Suprapubic skin (tissue), 3 donors: ENCODE measurements around the gene STK10.

ENCODE experiments used
- EP300 ChIP-seq: sonication (generic); formaldehyde crosslinking; IDR thresholded peaks from one replicate; pipeline ENCODE4 v1.6.1; 2017; ENCODE audit warnings: antibody characterized with exemption
- POLR2A ChIP-seq, 2 donors: fragments of 450-650 bp; IDR thresholded peaks; one replicate each; pipeline ENCODE4 v1.6.1; 2017; ENCODE audit warnings: antibody characterized with exemption in 2 of 2, mild to moderate bottlenecking in 2 of 2, moderate library complexity in 2 of 2
- TF ChIP-seq, protein P1 (sequence below), 2 donors: fragments of 200-600 bp in 1 of 2; fragments of 450-650 bp in 1 of 2; sonication (generic) in 1 of 2; IDR thresholded peaks; one replicate each; pipeline ENCODE4 v1.5.1; 2016 to 2019; ENCODE audit warnings: antibody characterized with exemption in 2 of 2, mild to moderate bottlenecking in 1 of 2, moderate library complexity in 1 of 2

DNA sequence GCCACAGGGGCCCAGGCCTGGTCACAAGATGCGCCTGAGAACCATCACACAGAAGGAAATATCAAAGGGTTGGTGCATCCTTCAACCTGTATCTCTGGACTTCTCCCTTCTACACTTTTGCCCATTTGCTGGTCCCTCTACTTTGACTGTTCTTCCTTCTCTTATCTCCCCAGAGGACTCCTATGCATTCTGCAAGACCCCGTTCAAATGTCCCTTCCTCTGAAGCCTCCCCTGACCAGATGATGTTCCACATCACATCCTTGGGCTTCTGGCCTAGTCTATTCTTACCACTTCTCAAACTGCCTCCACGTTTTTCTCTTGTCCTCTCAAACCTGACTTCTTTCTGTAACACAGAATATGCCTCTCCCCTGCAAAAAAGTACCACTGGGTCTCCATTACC, 34.3 kb downstream of the STK10 start:
- TF ChIP-seq, protein P1, sequence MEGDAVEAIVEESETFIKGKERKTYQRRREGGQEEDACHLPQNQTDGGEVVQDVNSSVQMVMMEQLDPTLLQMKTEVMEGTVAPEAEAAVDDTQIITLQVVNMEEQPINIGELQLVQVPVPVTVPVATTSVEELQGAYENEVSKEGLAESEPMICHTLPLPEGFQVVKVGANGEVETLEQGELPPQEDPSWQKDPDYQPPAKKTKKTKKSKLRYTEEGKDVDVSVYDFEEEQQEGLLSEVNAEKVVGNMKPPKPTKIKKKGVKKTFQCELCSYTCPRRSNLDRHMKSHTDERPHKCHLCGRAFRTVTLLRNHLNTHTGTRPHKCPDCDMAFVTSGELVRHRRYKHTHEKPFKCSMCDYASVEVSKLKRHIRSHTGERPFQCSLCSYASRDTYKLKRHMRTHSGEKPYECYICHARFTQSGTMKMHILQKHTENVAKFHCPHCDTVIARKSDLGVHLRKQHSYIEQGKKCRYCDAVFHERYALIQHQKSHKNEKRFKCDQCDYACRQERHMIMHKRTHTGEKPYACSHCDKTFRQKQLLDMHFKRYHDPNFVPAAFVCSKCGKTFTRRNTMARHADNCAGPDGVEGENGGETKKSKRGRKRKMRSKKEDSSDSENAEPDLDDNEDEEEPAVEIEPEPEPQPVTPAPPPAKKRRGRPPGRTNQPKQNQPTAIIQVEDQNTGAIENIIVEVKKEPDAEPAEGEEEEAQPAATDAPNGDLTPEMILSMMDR (IDR thresholded peaks at IDR 0.05) = no peak
- TF ChIP-seq POLR2A (IDR thresholded peaks at IDR 0.05) (no peak), EP300 (no peak)
